ENCODE measurements around the gene MAZ. TPM values are rescaled to one million over a fixed set of nuclear protein-coding genes. Genes with fewer than 3 reads are reported as not detected.
"Not testable (repeated sequence)": the region's sequence is repeated elsewhere in the genome, so short reads cannot be mapped to it uniquely, and the experiment has no call there.

MAZ gene
- total RNA-seq, 1 donor from 2014 or later = 247 TPM

GRCh38 chr16:29791845-29792807 is 14.2 kb upstream of the MAZ start:
- Histone ChIP-seq H3K27ac (ENCODE audit: low read depth, low read length) (no peak overlapping the region), H3K36me3 (ENCODE audit: insufficient read depth, low read length) (peaks cover 6% of the 10 kb centered on the region), H3K79me2 (ENCODE audit: insufficient read depth, low read length) (peaks cover 65% of the 10 kb centered on the region), H3K4me3 (ENCODE audit: insufficient read depth, low read depth, low read length) (peak overlapping the region; percentile 91), H3K9me3 (ENCODE audit: insufficient read depth, low read depth, low read length) (no peaks in the 10 kb centered on the region), H3K9ac (ENCODE audit: low read length) (peak overlapping the region; percentile 85), H3K4me2 (ENCODE audit: low read length) (peak overlapping the region; percentile 90), H2AFZ (ENCODE audit: low read depth, low read length) (peak overlapping the region; percentile 89), H3K4me1 (ENCODE audit: insufficient read depth, low read length) (peaks cover 11% of the 10 kb centered on the region), H3K27me3 (ENCODE audit: insufficient read depth, low read length) (no peaks in the 10 kb centered on the region), H4K20me1 (ENCODE audit: insufficient read depth, low read length) (peaks cover 5% of the 10 kb centered on the region)
- Mint-ChIP-seq H3K4me3 (ENCODE audit: unreplicated experiment) (peak overlapping the region; percentile 98), H3K27me3 (ENCODE audit: low read depth, unreplicated experiment) (no peaks in the 10 kb centered on the region), H3K36me3 (ENCODE audit: low read depth, unreplicated experiment) (no peaks in the 10 kb centered on the region), H3K9me3 (ENCODE audit: unreplicated experiment) (no peaks in the 10 kb centered on the region), H3K27ac (ENCODE audit: unreplicated experiment) (no peak overlapping the region), H3K4me1 (ENCODE audit: low read depth, unreplicated experiment) (peaks cover 7% of the 10 kb centered on the region)
- TF ChIP-seq CTCF (IDR thresholded peaks at IDR 0.05; ENCODE audit: insufficient read depth, low read depth, low read length) (no peak), EZH2 (IDR thresholded peaks at IDR 0.05; ENCODE audit: insufficient read depth, low read length) (no peak)
- FAIRE-seq (no peak), DNase-seq (ENCODE audit: low read depth) (no peak)

GRCh38 chr16:29793153-29793552 is 13.2 kb upstream of the MAZ start:
- not testable (repeated sequence) for FAIRE-seq; H3K27ac Mint-ChIP-seq (ENCODE audit: unreplicated experiment); H3K9ac ChIP-seq (ENCODE audit: low read length); H3K27ac ChIP-seq (ENCODE audit: low read depth, low read length); DNase-seq (ENCODE audit: low read depth); H3K4me2 ChIP-seq (ENCODE audit: low read length); H2AFZ ChIP-seq (ENCODE audit: low read depth, low read length); H3K4me3 Mint-ChIP-seq (ENCODE audit: unreplicated experiment); H3K4me3 ChIP-seq (ENCODE audit: insufficient read depth, low read depth, low read length); H3K36me3 Mint-ChIP-seq (ENCODE audit: low read depth, unreplicated experiment); H3K4me1 Mint-ChIP-seq (ENCODE audit: low read depth, unreplicated experiment); H3K27me3 Mint-ChIP-seq (ENCODE audit: low read depth, unreplicated experiment); H4K20me1 ChIP-seq (ENCODE audit: insufficient read depth, low read length); H3K27me3 ChIP-seq (ENCODE audit: insufficient read depth, low read length); H3K9me3 ChIP-seq (ENCODE audit: insufficient read depth, low read depth, low read length); H3K9me3 Mint-ChIP-seq (ENCODE audit: unreplicated experiment)
- peaks cover 11% of the 10 kb centered on the region for H3K4me1 ChIP-seq (ENCODE audit: insufficient read depth, low read length)
- peaks cover 65% of the 10 kb centered on the region for H3K79me2 ChIP-seq (ENCODE audit: insufficient read depth, low read length)
- peaks cover 15% of the 10 kb centered on the region for H3K36me3 ChIP-seq (ENCODE audit: insufficient read depth, low read length)

GRCh38 chr16:29794231-29794710 is 12.1 kb upstream of the MAZ start:
- H3K27ac Mint-ChIP-seq (ENCODE audit: unreplicated experiment) = no peak overlapping the region
- peaks cover 65% of the 10 kb centered on the region for H3K79me2 ChIP-seq (ENCODE audit: insufficient read depth, low read length)
- no peak overlapping the region for H3K4me2 ChIP-seq (ENCODE audit: low read length)
- no peak overlapping the region for H3K4me3 Mint-ChIP-seq (ENCODE audit: unreplicated experiment)
- peaks cover 7% of the 10 kb centered on the region for H3K36me3 Mint-ChIP-seq (ENCODE audit: low read depth, unreplicated experiment)
- H3K27me3 Mint-ChIP-seq (ENCODE audit: low read depth, unreplicated experiment) = no peaks in the 10 kb centered on the region
- no peaks in the 10 kb centered on the region for H3K9me3 Mint-ChIP-seq (ENCODE audit: unreplicated experiment)
- H3K9ac ChIP-seq (ENCODE audit: low read length) = no peak overlapping the region
- FAIRE-seq = no peak
- no peak overlapping the region for H3K27ac ChIP-seq (ENCODE audit: low read depth, low read length)
- no peak overlapping the region for H3K4me3 ChIP-seq (ENCODE audit: insufficient read depth, low read depth, low read length)
- peaks cover 19% of the 10 kb centered on the region for H3K36me3 ChIP-seq (ENCODE audit: insufficient read depth, low read length)
- H3K4me1 ChIP-seq (ENCODE audit: insufficient read depth, low read length) = peaks cover 11% of the 10 kb centered on the region
- H3K9me3 ChIP-seq (ENCODE audit: insufficient read depth, low read depth, low read length) = no peaks in the 10 kb centered on the region
- H2AFZ ChIP-seq (ENCODE audit: low read depth, low read length) = no peak overlapping the region
- H4K20me1 ChIP-seq (ENCODE audit: insufficient read depth, low read length) = peaks cover 5% of the 10 kb centered on the region
- TF ChIP-seq CTCF (IDR thresholded peaks at IDR 0.05; ENCODE audit: insufficient read depth, low read depth, low read length) (no peak), EZH2 (IDR thresholded peaks at IDR 0.05; ENCODE audit: insufficient read depth, low read length) (no peak)
- no peak for DNase-seq (ENCODE audit: low read depth)
- H3K4me1 Mint-ChIP-seq (ENCODE audit: low read depth, unreplicated experiment) = peaks cover 7% of the 10 kb centered on the region
- H3K27me3 ChIP-seq (ENCODE audit: insufficient read depth, low read length) = no peaks in the 10 kb centered on the region

Data from astrocyte (in vitro differentiated cells and primary cell).